Small intestine (tissue), 7 donors: Measurements from ENCODE around the gene HRH1. TPM values are rescaled to one million over a fixed set of nuclear protein-coding genes. Genes with fewer than 3 reads are reported as not detected.
"Not testable (repeated sequence)": the region's sequence is repeated elsewhere in the genome, so short reads cannot be mapped to it uniquely, and the experiment has no call there.

Experiments
- DNase-seq, 2 donors: peaks; one replicate each; pipeline versions ENCODE4 v3.0.0 to v3.0.0-alpha.2; 2013
- FAIRE-seq: peaks from 2 replicates; lab custom pipeline; 2012; peaks lifted over from hg19 to GRCh38; lab: Jason Lieb, UNC
- H3K27ac ChIP-seq, 3 donors: one replicate each; pipeline ENCODE4 v1.5.1; 2013; ENCODE audit warnings: low read length in 2 of 3, mild to moderate bottlenecking in 2 of 3, control low read depth in 1 of 3, inconsistent platforms in 1 of 3, low read depth in 1 of 3, moderate library complexity in 1 of 3
- H3K27me3 ChIP-seq, 3 donors: one replicate each; pipeline ENCODE4 v1.6.1; 2013; ENCODE audit warnings: low read length in 3 of 3, inconsistent platforms in 1 of 3; ENCODE audit not compliant: control insufficient read depth in 3 of 3, insufficient read depth in 3 of 3
- H3K36me3 ChIP-seq, 3 donors: one replicate each; pipeline ENCODE4 v1.6.1; 2013; ENCODE audit warnings: low read length in 3 of 3, inconsistent platforms in 1 of 3, low read depth in 1 of 3, mild to moderate bottlenecking in 1 of 3, moderate library complexity in 1 of 3; ENCODE audit not compliant: control insufficient read depth in 3 of 3, insufficient read depth in 2 of 3
- H3K4me1 ChIP-seq, 3 donors: one replicate each; pipeline ENCODE4 v1.6.1; 2013; ENCODE audit warnings: low read length in 2 of 3, inconsistent platforms in 1 of 3, low read depth in 1 of 3, mild to moderate bottlenecking in 1 of 3, moderate library complexity in 1 of 3; ENCODE audit not compliant: control insufficient read depth in 3 of 3, insufficient read depth in 2 of 3
- H3K4me3 ChIP-seq, 3 donors: one replicate each; pipeline ENCODE4 v1.5.1; 2013; ENCODE audit warnings: low read length in 3 of 3, control low read depth in 1 of 3, inconsistent platforms in 1 of 3, low read depth in 1 of 3, mild to moderate bottlenecking in 1 of 3, moderate library complexity in 1 of 3
- H3K9me3 ChIP-seq, 2 donors: one replicate each; pipeline ENCODE4 v1.6.1; 2013; ENCODE audit warnings: low read depth in 1 of 2, low read length in 1 of 2; ENCODE audit not compliant: control insufficient read depth in 2 of 2, insufficient read depth in 1 of 2
- WGBS, 3 donors: extraction: QIAGEN DNeasy Blood & Tissue Kit; methylation state at CpG; one replicate each; pipeline ENCODE4 v1.1.7; 2013; 5-methylcytosine and 5-hydroxymethylcytosine counted together
- polyA plus RNA-seq, 4 donors: library from polyadenylated mRNA; stranded (reverse) in 3 of 4; unstranded in 1 of 4; fragments of 200-250 nt in 3 of 4; fragments of 120-200 nt in 1 of 4; gene quantifications; one replicate each; pipeline versions ENCODE4 v1.2.1 to v1.2.3, GENCODE V29; 2013
- donor health status: healthy with polysubstance abuse.
- donor health status: control.
- donor health status: control.
- donor health status: Bipolar disorder and iron deficiency.
- donor health status: healthy.

The HRH1 gene
- polyA plus RNA-seq, 4 donors, result 1.1 to 3.8 (median 1.5) TPM

GRCh38 chr3:11199902-11200845, 45.9 kb downstream of the HRH1 start:
- Histone ChIP-seq H3K4me3 (no peak overlapping the region), H3K27ac (peak overlapping the region in 1 of 3 donors; percentile 52), H3K9me3 (no peaks in the 10 kb centered on the region), H3K36me3 (no peaks in the 10 kb centered on the region), H3K4me1 (peaks cover 0 to 3% (median under 1%) of the 10 kb centered on the region in 3 donors), H3K27me3 (no peaks in the 10 kb centered on the region)
- WGBS, 3 donors, result 84 to 92% (median 88%) methylated on average over 5 of the region's 5 CpGs
- no peak for FAIRE-seq
- DNase-seq, result no peak

- Histone ChIP-seq H3K36me3 (no peaks in the 10 kb centered on the region), H3K4me1 (peaks cover 0 to 3% (median 0%) of the 10 kb centered on the region in 3 donors), H3K27ac (peak overlapping the region in 1 of 3 donors; percentile 75), H3K9me3 (no peaks in the 10 kb centered on the region), H3K27me3 (no peaks in the 10 kb centered on the region), H3K4me3 (no peak overlapping the region)
- 39 to 58% (median 53%) methylated on average over 7 of the region's 7 CpGs for WGBS, 3 donors
- peak; percentile 46 to 83 for DNase-seq
- no peak for FAIRE-seq
Observed at GRCh38 chr3:11201251-11202019, 47.1 kb downstream of the HRH1 start.

GRCh38 chr3:11203961-11204360, 49.7 kb downstream of the HRH1 start:
- Histone ChIP-seq H3K4me1 (peaks cover 0 to 3% (median 0%) of the 10 kb centered on the region in 3 donors), H3K27me3 (peaks cover 0 to 2% (median 0%) of the 10 kb centered on the region in 3 donors), H3K9me3 (no peaks in the 10 kb centered on the region), H3K4me3 (no peak overlapping the region), H3K27ac (no peak overlapping the region), H3K36me3 (no peaks in the 10 kb centered on the region)
- FAIRE-seq (no peak), DNase-seq (no peak)
- 86 to 94% (median 93%) methylated on average over 2 of the region's 2 CpGs for WGBS, 3 donors

GRCh38 chr3:11204697-11205348, 50.5 kb downstream of the HRH1 start:
- peaks cover 0 to 2% (median 0%) of the 10 kb centered on the region in 3 donors for H3K27me3 ChIP-seq
- 69 to 73% (median 71%) methylated on average over 10 of the region's 10 CpGs for WGBS, 3 donors
- H3K27ac ChIP-seq, result no peak overlapping the region
- DNase-seq (no peak), FAIRE-seq (no peak)
- H3K36me3 ChIP-seq, result no peaks in the 10 kb centered on the region
- peaks cover 0 to 3% (median 0%) of the 10 kb centered on the region in 3 donors for H3K4me1 ChIP-seq
- H3K9me3 ChIP-seq, result no peaks in the 10 kb centered on the region
- H3K4me3 ChIP-seq, result no peak overlapping the region

- not testable (repeated sequence) for H3K27ac ChIP-seq, DNase-seq, H3K27me3 ChIP-seq, FAIRE-seq, H3K36me3 ChIP-seq, H3K9me3 ChIP-seq, H3K4me1 ChIP-seq, H3K4me3 ChIP-seq
- 91 to 95% (median 91%) methylated on average over 14 of the region's 14 CpGs for WGBS, 3 donors
Observed at GRCh38 chr3:11205881-11206280, 51.6 kb downstream of the HRH1 start.

DNA sequence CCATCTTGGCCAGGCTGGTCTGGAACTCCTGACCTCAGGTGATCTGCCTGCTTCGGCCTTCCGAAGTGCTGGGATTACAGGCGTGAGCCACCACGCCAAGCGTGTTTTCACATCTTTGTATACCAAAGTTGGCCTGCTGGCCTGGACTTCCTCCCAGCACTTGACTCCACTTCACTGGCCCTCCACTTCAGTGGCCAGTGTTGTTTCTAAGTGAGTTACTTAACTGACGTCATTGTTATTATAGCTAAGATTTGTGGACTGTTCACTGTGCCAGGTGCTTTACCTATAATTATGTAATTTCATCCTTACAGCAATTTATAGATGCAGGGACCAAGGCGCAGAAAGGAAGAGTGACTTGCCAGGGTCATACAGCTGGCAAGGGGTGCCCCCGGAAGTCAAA, 52.0 kb downstream of the HRH1 start:
- Histone ChIP-seq H3K27me3 (peaks cover 0 to 2% (median 0%) of the 10 kb centered on the region in 3 donors), H3K4me3 (no peak overlapping the region), H3K9me3 (no peaks in the 10 kb centered on the region), H3K27ac (no peak overlapping the region), H3K36me3 (no peaks in the 10 kb centered on the region), H3K4me1 (no peaks in the 10 kb centered on the region)
- 79 to 94% (median 87%) methylated on average over 8 of the region's 8 CpGs for WGBS, 3 donors
- DNase-seq (no peak), FAIRE-seq (no peak)

DNA sequence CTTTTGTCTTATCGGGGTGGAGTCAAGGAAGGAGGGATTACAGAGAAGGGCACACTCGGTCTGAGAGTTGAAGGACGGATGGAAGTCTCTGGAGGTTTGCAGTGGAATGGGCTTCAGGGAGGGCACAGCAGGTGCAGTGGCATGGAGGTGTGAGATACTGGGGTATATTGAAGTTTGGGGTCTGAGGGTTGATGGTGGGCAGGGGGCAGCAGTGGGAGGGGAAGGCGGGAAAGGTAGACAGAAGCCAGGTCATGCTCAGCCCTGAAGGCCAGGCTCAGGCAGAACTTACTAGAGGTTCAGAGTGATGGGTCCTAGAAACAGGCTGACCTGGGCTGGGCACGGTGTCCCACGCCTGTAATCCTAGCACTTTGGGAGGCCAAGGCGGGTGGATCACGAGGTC, 52.7 kb downstream of the HRH1 start:
- WGBS, 3 donors, result 91 to 94% (median 93%) methylated on average over 8 of the region's 8 CpGs

More for the DNA sequence above, 52.7 kb downstream of the HRH1 start:
- no peak overlapping the region for H3K4me3 ChIP-seq
- H3K27me3 ChIP-seq, result peaks cover 0 to 2% (median 0%) of the 10 kb centered on the region in 3 donors
- H3K36me3 ChIP-seq, result no peaks in the 10 kb centered on the region
- FAIRE-seq (no peak), DNase-seq (no peak)
- H3K4me1 ChIP-seq, result no peaks in the 10 kb centered on the region
- H3K9me3 ChIP-seq, result no peaks in the 10 kb centered on the region
- no peak overlapping the region for H3K27ac ChIP-seq
